Left ventricle myocardium inferior (tissue), 1 donor: ENCODE results near the gene NRXN3. TPM values are rescaled to one million over a fixed set of nuclear protein-coding genes. Genes with fewer than 3 reads are reported as not detected.

Experiments used
- DNase-seq: peaks from one replicate; pipeline ENCODE4 v3.0.0-alpha.2; 2020
- H3K27ac ChIP-seq: fragments of 200-600 bp; replicated peaks from 2 replicates; pipeline ENCODE4 v1.8.0; 2021
- H3K27me3 ChIP-seq: fragments of 200-600 bp; 2 replicates; pipeline ENCODE4 v1.8.0; 2021; ENCODE audit warnings: low read depth
- H3K36me3 ChIP-seq: fragments of 200-600 bp; 2 replicates; pipeline ENCODE4 v1.8.0; 2021
- H3K4me1 ChIP-seq: fragments of 200-600 bp; 2 replicates; pipeline ENCODE4 v1.8.0; 2021
- H3K4me3 ChIP-seq: fragments of 200-600 bp; 2 replicates; pipeline ENCODE4 v1.8.0; 2021; ENCODE audit warnings: mild to moderate bottlenecking, moderate library complexity
- H3K9me3 ChIP-seq: fragments of 200-600 bp; replicated peaks from 2 replicates; pipeline ENCODE4 v1.8.0; 2021
- CTCF ChIP-seq: fragments of 200-600 bp; IDR thresholded peaks from 2 replicates; pipeline ENCODE4 v1.8.0; 2021; ENCODE audit warnings: antibody characterized with exemption, mild to moderate bottlenecking, borderline replicate concordance
- intact Hi-C: fragments of 100-400 bp; cut with micrococcal nuclease; formaldehyde crosslinking; loops from one replicate; pipeline ENCODE4 v1.11.0; 2022
- total RNA-seq: library from RNA; stranded (reverse); fragmentation: NEBNext Ultra II Directional; extraction: Animal tissue kit (Norgen Biotek cat#: 25700); gene quantifications from one replicate; pipeline ENCODE4 v1.2.1, GENCODE V29; 2021
- donor health status: DM: no; HTN: yes; CAD: no; lungs with severe emphysema.

NRXN3 gene
- total RNA-seq, 1 donor from 2014 or later = 1.2 TPM

GRCh38 chr14:79357307-79357706 is 1187.1 kb downstream of the NRXN3 start:
- Histone ChIP-seq H3K4me1 (no peaks in the 10 kb centered on the region), H3K36me3 (no peaks in the 10 kb centered on the region), H3K9me3 (no peaks in the 10 kb centered on the region), H3K4me3 (no peak overlapping the region), H3K27me3 (no peaks in the 10 kb centered on the region), H3K27ac (no peak overlapping the region)
- no peak for DNase-seq
- no peak for TF ChIP-seq CTCF
- intact Hi-C loops = no loop called here

- no peak for DNase-seq
- no peaks in the 10 kb centered on the region for H3K4me1 ChIP-seq
- no peak overlapping the region for H3K4me3 ChIP-seq
- H3K36me3 ChIP-seq = no peaks in the 10 kb centered on the region
- H3K9me3 ChIP-seq = no peaks in the 10 kb centered on the region
- H3K27ac ChIP-seq = no peak overlapping the region
- TF ChIP-seq CTCF = no peak
- intact Hi-C loops = no loop called here
- no peaks in the 10 kb centered on the region for H3K27me3 ChIP-seq
Measured at GRCh38 chr14:79363291-79363690, 1193.1 kb downstream of the NRXN3 start.

GRCh38 chr14:79369359-79370332 is 1199.5 kb downstream of the NRXN3 start:
- no peaks in the 10 kb centered on the region for H3K4me1 ChIP-seq
- no peaks in the 10 kb centered on the region for H3K36me3 ChIP-seq
- no peak for TF ChIP-seq CTCF
- DNase-seq = no peak
- no peak overlapping the region for H3K4me3 ChIP-seq
- H3K9me3 ChIP-seq = no peaks in the 10 kb centered on the region
- intact Hi-C loops = no loop called here
- no peak overlapping the region for H3K27ac ChIP-seq
- H3K27me3 ChIP-seq = no peaks in the 10 kb centered on the region

GRCh38 chr14:79370969-79371368 is 1200.8 kb downstream of the NRXN3 start:
- H3K4me1 ChIP-seq = no peaks in the 10 kb centered on the region
- no peak overlapping the region for H3K27ac ChIP-seq
- H3K36me3 ChIP-seq = no peaks in the 10 kb centered on the region
- TF ChIP-seq CTCF = no peak
- H3K4me3 ChIP-seq = no peak overlapping the region
- DNase-seq = no peak
- H3K9me3 ChIP-seq = no peaks in the 10 kb centered on the region
- intact Hi-C loops = no loop called here
- no peaks in the 10 kb centered on the region for H3K27me3 ChIP-seq

GRCh38 chr14:79373451-79373850 is 1203.3 kb downstream of the NRXN3 start:
- Histone ChIP-seq H3K4me1 (no peaks in the 10 kb centered on the region), H3K9me3 (no peaks in the 10 kb centered on the region), H3K27me3 (no peaks in the 10 kb centered on the region), H3K4me3 (no peak overlapping the region), H3K27ac (no peak overlapping the region), H3K36me3 (no peaks in the 10 kb centered on the region)
- no peak for TF ChIP-seq CTCF
- intact Hi-C loops = no loop called here
- DNase-seq = no peak
